Activated T-helper 1 cell treated with anti-CD3 and anti-CD28 coated beads, Interleukin-12 subunit alpha, Interleukin-12 subunit beta, Interleukin-2, Interleukin-4 antibody, amounts not matched to agents 30 ng/mL and 10 ng/mL and 1 ng/mL, durations not matched to agents 14 hours and 24 hours and 36 hours (primary cell): ENCODE measurements around the gene ZNF467. TPM values are rescaled to one million over a fixed set of nuclear protein-coding genes. Genes with fewer than 3 reads are reported as not detected.

Experiments used
- DNase-seq: peaks from one replicate; pipeline ENCODE4 v3.0.0; 2021; ENCODE audit warnings: low spot score
- H3K27ac Mint-ChIP-seq: one replicate; pipeline ENCODE4 v1.8.0; 2021; ENCODE audit warnings: mild to moderate bottlenecking, mixed read lengths
- H3K27me3 Mint-ChIP-seq: one replicate; pipeline ENCODE4 v1.8.0; 2022; ENCODE audit warnings: mild to moderate bottlenecking, moderate library complexity, mixed read lengths; ENCODE audit not compliant: insufficient read depth
- H3K36me3 Mint-ChIP-seq: one replicate; pipeline ENCODE4 v1.8.0; 2021; ENCODE audit warnings: low read depth, mixed read lengths
- H3K4me1 Mint-ChIP-seq: one replicate; pipeline ENCODE4 v1.8.0; 2021; ENCODE audit warnings: low read depth, mixed read lengths
- H3K4me3 Mint-ChIP-seq: one replicate; pipeline ENCODE4 v1.8.0; 2021; ENCODE audit warnings: mild to moderate bottlenecking, moderate library complexity, mixed read lengths
- H3K9me3 Mint-ChIP-seq: one replicate; pipeline ENCODE4 v1.8.0; 2021; ENCODE audit warnings: mixed read lengths
- intact Hi-C: fragments of 100-400 bp; cut with micrococcal nuclease; formaldehyde crosslinking; loops from one replicate; pipeline ENCODE4 v1.15.1; 2024
- total RNA-seq: library from RNA; stranded (reverse); gene quantifications from 2 replicates; pipeline ENCODE4 v1.2.3, GENCODE V29; 2022

The ZNF467 gene
- total RNA-seq, 1 donor from 2014 or later: 0.10 TPM

- no peak overlapping the region for H3K27ac Mint-ChIP-seq
- H3K36me3 Mint-ChIP-seq: no peaks in the 10 kb centered on the region
- intact Hi-C loops: no loop called here
- H3K27me3 Mint-ChIP-seq: no peaks in the 10 kb centered on the region
- H3K4me1 Mint-ChIP-seq: no peaks in the 10 kb centered on the region
- no peak overlapping the region for H3K4me3 Mint-ChIP-seq
- no peak for DNase-seq
- H3K9me3 Mint-ChIP-seq: no peaks in the 10 kb centered on the region
These were observed 42.4 kb upstream of the ZNF467 start for GRCh38 chr7:149815661-149816266.

GRCh38 chr7:149815121-149815520 lies 41.7 kb upstream of the ZNF467 start:
- Mint-ChIP-seq H3K27me3 (peaks cover under 1% of the 10 kb centered on the region), H3K4me1 (no peaks in the 10 kb centered on the region), H3K36me3 (no peaks in the 10 kb centered on the region), H3K9me3 (no peaks in the 10 kb centered on the region), H3K27ac (no peak overlapping the region), H3K4me3 (no peak overlapping the region)
- no peak for DNase-seq
- intact Hi-C loops: no loop called here

DNA sequence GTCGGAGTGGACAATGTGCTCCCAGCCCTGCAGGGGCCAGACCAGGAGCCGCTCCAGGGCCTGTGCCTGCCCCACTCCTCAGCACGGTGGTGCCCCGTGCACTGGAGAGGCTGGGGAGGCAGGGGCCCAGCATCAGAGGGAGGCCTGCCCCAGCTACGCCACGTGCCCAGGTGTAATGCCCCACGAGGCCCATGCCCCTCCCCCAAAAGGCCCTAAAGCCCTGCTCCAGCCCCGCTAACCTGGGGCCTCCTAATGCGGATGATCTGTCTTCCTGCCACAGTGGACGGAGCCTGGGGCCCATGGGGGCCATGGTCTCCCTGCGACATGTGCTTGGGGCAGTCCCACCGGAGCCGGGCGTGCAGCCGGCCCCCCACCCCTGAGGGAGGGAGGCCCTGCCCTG lies 41.1 kb upstream of the ZNF467 start:
- intact Hi-C loops: no loop called here
- Mint-ChIP-seq H3K27ac (no peak overlapping the region), H3K4me1 (no peaks in the 10 kb centered on the region)

DNA sequence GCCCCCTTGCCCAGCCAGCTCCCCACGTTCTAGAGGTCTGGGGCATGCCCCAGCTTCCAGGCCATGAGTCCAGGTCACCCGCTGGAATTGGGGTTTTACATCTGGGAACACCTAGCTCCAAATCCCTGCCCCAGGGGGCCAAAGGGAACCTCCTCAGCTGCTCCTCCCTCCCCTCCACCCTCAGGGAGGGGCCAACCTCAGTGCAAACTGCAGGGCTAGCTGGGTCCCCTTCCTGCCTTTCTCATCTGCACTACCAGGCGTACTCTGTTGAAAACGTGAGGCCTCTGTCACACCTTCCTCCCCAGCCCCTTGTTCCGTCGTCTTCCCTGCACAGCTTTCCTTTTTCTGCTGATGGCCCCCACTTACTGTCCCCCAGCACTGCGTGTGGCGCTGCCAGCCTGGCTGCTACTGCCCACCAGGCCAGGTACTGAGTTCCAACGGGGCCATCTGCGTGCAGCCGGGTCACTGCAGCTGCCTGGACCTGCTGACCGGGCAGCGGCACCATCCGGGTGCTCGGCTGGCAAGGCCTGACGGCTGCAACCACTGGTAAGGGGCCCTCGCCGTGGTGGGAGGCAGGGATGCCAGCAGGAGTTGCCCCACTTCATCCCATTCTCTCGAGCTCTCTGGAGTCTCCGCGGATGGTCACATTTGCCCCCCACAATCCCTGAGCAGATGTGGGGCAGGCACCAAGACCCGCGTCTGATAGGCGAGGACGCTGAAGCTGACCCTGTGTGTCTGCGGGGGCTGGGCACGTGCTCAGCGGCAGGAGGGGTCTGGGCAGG lies 40.1 kb upstream of the ZNF467 start:
- intact Hi-C loops: no loop called here
- Mint-ChIP-seq H3K9me3 (no peaks in the 10 kb centered on the region), H3K4me3 (no peak overlapping the region), H3K4me1 (no peaks in the 10 kb centered on the region), H3K27ac (peak overlapping the region; percentile 35), H3K27me3 (peaks cover 5% of the 10 kb centered on the region), H3K36me3 (no peaks in the 10 kb centered on the region)
- DNase-seq: no peak

More for the DNA sequence above, 41.1 kb upstream of the ZNF467 start:
- DNase-seq: no peak
- H3K36me3 Mint-ChIP-seq: no peaks in the 10 kb centered on the region
- no peaks in the 10 kb centered on the region for H3K9me3 Mint-ChIP-seq
- H3K27me3 Mint-ChIP-seq: peaks cover 5% of the 10 kb centered on the region
- H3K4me3 Mint-ChIP-seq: no peak overlapping the region

DNA sequence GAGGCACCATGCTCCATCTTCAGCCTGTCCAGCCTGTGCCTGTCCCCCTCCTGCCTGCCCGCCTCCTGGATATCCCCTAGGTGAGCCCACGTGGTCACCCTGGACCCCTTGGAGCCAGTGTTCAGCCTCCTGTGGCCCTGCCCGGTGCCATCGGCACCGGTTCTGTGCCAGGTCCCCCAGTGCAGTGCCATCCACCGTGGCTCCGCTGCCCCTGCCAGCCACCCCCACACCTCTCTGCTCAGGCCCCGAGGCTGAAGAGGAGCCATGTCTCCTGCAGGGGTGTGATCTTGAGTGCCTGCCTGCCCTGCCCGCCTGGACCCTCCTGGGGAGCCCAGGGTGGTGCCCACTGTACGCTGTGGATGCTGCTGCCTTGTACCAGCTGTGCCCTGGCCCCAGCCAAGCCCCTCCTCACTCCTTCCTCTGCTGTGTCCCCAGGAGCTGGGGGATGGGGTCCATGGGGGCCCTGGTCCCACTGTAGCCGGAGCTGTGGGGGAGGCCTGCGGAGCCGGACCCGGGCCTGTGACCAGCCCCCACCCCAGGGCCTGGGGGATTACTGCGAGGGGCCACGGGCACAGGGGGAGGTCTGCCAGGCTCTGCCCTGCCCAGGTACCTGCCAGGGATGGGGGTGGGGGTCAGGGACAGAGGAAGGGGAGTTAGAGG lies 38.6 kb upstream of the ZNF467 start:
- Mint-ChIP-seq H3K27ac (no peak overlapping the region), H3K9me3 (no peaks in the 10 kb centered on the region), H3K4me3 (no peak overlapping the region), H3K27me3 (peaks cover 5% of the 10 kb centered on the region), H3K36me3 (no peaks in the 10 kb centered on the region), H3K4me1 (no peaks in the 10 kb centered on the region)
- intact Hi-C loops: no loop called here
- DNase-seq: no peak

GRCh38 chr7:149811221-149811620 lies 37.8 kb upstream of the ZNF467 start:
- DNase-seq: no peak
- Mint-ChIP-seq H3K4me3 (no peak overlapping the region), H3K27me3 (peaks cover 5% of the 10 kb centered on the region), H3K4me1 (no peaks in the 10 kb centered on the region), H3K27ac (no peak overlapping the region), H3K9me3 (no peaks in the 10 kb centered on the region), H3K36me3 (no peaks in the 10 kb centered on the region)
- intact Hi-C loops: no loop called here

DNA sequence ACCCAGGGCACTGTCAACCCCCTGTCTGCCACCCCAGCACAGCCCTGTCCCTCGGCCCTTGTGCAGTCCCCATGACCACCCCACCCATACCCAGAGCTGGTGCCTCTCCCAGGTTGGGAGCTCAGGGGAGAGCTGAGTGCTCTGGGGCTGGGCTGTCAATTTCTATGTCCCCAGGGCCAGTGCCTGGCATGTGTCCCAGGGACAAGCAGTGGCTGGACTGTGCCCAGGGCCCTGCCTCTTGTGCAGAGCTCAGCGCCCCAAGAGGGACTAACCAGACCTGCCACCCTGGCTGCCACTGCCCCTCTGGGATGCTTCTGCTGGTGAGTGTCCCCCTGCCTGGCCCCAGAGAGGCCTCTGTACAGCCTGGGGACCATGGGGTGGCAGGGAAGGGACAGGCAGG lies 35.8 kb upstream of the ZNF467 start:
- Mint-ChIP-seq H3K36me3 (no peaks in the 10 kb centered on the region), H3K27ac (no peak overlapping the region), H3K27me3 (peaks cover 5% of the 10 kb centered on the region), H3K4me3 (no peak overlapping the region), H3K9me3 (no peaks in the 10 kb centered on the region), H3K4me1 (no peaks in the 10 kb centered on the region)
- intact Hi-C loops: no loop called here
- DNase-seq: no peak

- Mint-ChIP-seq H3K36me3 (no peaks in the 10 kb centered on the region), H3K27ac (no peak overlapping the region), H3K9me3 (no peaks in the 10 kb centered on the region), H3K4me3 (no peak overlapping the region), H3K27me3 (peaks cover 5% of the 10 kb centered on the region), H3K4me1 (no peaks in the 10 kb centered on the region)
- intact Hi-C loops: no loop called here
- no peak for DNase-seq
These were observed 34.9 kb upstream of the ZNF467 start for GRCh38 chr7:149808311-149808710.

DNA sequence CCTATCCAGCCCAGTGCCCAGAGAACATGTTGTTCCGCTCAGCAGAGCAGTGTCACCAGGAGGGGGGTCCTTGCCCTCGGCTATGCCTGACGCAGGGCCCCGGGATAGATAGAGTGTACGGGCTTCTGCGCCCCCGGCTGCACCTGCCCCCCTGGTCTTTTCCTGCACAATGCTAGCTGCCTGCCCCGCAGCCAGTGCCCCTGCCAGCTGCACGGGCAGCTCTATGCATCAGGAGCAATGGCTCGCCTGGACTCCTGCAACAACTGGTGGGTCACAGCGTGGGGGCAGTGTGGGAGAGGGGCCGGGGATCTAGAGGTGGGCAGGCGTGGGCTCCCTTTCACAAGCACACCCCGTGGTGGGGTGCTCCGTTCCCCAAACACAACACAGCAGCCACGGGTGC lies 33.3 kb upstream of the ZNF467 start:
- Mint-ChIP-seq H3K9me3 (no peaks in the 10 kb centered on the region), H3K36me3 (no peaks in the 10 kb centered on the region), H3K27ac (no peak overlapping the region), H3K4me3 (no peak overlapping the region), H3K27me3 (peaks cover 5% of the 10 kb centered on the region), H3K4me1 (no peaks in the 10 kb centered on the region)
- intact Hi-C loops: no loop called here
- DNase-seq: no peak

DNA sequence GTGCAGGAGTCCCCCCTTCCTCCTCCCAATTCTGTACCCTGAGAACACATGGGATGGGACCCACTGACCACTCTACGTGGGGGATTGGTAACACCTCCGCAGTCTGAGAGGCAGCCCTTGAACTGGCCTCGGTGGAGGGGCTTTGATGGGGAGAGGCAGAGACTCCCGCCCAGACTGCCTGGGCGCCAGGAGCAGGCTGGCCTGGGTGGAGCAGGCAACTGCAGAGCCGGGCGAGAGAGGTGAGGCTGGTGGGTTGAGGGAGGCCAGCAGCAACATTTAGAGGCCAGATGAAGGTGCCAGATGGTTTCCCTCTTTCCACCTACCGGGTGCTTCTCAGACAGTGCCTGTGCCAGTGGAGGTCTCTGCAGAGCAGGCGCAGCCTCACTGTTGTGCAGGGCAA lies 30.7 kb upstream of the ZNF467 start:
- intact Hi-C loops: no loop called here
- Mint-ChIP-seq H3K27ac (no peak overlapping the region), H3K36me3 (no peaks in the 10 kb centered on the region)

GRCh38 chr7:149803551-149804074 lies 30.2 kb upstream of the ZNF467 start:
- no peak for DNase-seq
- no peaks in the 10 kb centered on the region for H3K36me3 Mint-ChIP-seq
- intact Hi-C loops: no loop called here
- H3K27ac Mint-ChIP-seq: no peak overlapping the region
- no peaks in the 10 kb centered on the region for H3K4me1 Mint-ChIP-seq
- H3K9me3 Mint-ChIP-seq: no peaks in the 10 kb centered on the region
- no peak overlapping the region for H3K4me3 Mint-ChIP-seq
- H3K27me3 Mint-ChIP-seq: no peaks in the 10 kb centered on the region

More for the DNA sequence above, 30.7 kb upstream of the ZNF467 start:
- Mint-ChIP-seq H3K4me3 (no peak overlapping the region), H3K27me3 (no peaks in the 10 kb centered on the region), H3K4me1 (no peaks in the 10 kb centered on the region), H3K9me3 (no peaks in the 10 kb centered on the region)
- no peak for DNase-seq

- intact Hi-C loops: no loop called here
- Mint-ChIP-seq H3K36me3 (no peaks in the 10 kb centered on the region), H3K4me3 (no peak overlapping the region), H3K9me3 (no peaks in the 10 kb centered on the region), H3K27me3 (no peaks in the 10 kb centered on the region), H3K4me1 (no peaks in the 10 kb centered on the region), H3K27ac (no peak overlapping the region)
- DNase-seq: no peak
These were observed 29.6 kb upstream of the ZNF467 start for GRCh38 chr7:149802966-149803365.

GRCh38 chr7:149801816-149802215 lies 28.4 kb upstream of the ZNF467 start:
- intact Hi-C loops: loop anchor here (2.0 kb wide), 1 partner anchor 139 kb away; no protein-coding TSS in a partner anchor
- H3K9me3 Mint-ChIP-seq: no peaks in the 10 kb centered on the region
- DNase-seq: no peak
- H3K4me1 Mint-ChIP-seq: no peaks in the 10 kb centered on the region
- H3K27me3 Mint-ChIP-seq: no peaks in the 10 kb centered on the region
- H3K27ac Mint-ChIP-seq: no peak overlapping the region
- H3K4me3 Mint-ChIP-seq: no peak overlapping the region
- no peaks in the 10 kb centered on the region for H3K36me3 Mint-ChIP-seq
